NCI-H524 treated with DMSO at 0.1 percent for 48 hours (cell line): ENCODE results near the gene SLFN12.
"Not testable (repeated sequence)": the region's sequence is repeated elsewhere in the genome, so short reads cannot be mapped to it uniquely, and the experiment has no call there.

Experiments used
- DNase-seq: peaks from one replicate; lab custom pipeline; 2025; lab: John Stamatoyannopoulos, UW

SLFN12 gene

GRCh38 chr17:35407531-35407930, 24.8 kb downstream of the SLFN12 start:
- no peak for DNase-seq

DNA sequence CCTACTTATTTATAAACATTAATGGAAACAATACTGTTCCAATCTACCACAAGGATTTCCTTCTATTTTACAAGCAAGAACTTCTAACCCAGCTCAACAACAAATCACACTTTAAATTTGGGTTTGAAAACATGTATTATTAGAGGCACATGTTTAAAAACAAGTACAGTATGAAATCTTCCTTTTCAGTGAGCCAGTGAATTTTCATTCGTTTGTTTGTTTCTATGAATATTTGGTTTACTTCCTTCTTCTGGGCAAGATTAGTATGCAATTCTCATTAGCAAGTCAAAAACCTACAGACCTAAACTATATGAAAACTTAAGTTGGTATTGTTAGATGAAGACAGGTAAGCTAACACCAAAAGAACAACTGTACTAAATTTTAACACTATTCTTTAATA, 25.7 kb downstream of the SLFN12 start:
- DNase-seq: no peak

DNA sequence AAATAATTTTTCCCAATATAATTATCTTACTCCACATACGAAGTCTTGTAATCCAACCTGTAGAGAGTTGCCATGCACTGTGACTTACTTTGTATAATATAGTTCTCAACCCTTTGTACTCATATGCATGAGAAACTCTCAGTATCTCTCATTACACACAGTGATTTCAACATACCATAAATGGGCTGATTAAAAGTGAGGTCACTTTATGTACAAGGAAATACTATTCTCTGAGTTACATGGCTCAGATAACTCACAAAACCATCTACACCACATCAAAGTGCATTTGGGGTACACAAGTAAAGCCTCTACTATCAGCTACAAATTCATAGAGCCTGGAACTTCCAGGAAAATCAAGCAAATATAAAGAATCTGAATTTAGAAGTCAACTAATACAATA, 27.9 kb downstream of the SLFN12 start:
- DNase-seq: no peak

- DNase-seq: not testable (repeated sequence)
Observed at GRCh38 chr17:35393783-35394182, 38.5 kb downstream of the SLFN12 start.

GRCh38 chr17:35390663-35391062, 41.6 kb downstream of the SLFN12 start:
- DNase-seq: no peak

- no peak for DNase-seq
Observed at GRCh38 chr17:35390156-35390555, 42.1 kb downstream of the SLFN12 start.

GRCh38 chr17:35387496-35387895, 44.8 kb downstream of the SLFN12 start:
- DNase-seq: no peak

DNA sequence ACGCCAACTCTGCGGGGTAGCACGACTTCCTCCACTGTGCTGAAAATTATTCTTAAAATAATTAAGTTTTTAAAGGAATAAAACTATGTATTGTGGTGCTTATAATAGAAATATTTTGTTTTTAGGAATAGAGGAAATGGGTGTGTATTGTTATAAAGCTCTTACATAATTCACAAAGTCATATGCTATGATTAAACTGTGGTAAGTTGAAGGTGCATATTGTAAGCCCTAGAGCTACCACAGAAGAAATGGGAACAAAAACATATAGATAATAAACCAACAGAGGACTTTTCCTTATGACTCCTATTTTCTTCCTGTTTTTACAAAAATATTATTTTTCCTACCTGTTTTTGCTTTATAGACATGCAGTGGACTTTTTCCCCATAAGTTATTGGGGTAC, 54.6 kb downstream of the SLFN12 start:
- DNase-seq: no peak

DNA sequence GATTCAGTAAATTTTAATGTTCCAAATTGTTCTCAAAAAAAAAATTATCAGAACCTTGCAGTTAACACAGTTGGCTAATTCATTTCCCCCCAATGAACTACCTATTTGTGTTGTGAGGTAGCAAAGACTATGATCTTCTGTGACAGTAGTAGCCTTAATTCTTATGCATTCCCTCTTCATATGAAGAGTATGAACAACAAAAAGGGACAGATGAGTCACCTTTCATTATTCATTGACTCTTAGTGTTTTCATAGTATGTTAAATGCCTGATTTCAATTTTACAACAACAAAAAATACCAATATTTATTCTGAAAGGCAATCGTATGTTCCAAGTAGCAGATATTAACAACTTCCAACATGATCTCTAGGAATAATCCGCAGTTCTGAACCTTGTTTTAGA, 55.2 kb downstream of the SLFN12 start:
- DNase-seq: no peak

DNA sequence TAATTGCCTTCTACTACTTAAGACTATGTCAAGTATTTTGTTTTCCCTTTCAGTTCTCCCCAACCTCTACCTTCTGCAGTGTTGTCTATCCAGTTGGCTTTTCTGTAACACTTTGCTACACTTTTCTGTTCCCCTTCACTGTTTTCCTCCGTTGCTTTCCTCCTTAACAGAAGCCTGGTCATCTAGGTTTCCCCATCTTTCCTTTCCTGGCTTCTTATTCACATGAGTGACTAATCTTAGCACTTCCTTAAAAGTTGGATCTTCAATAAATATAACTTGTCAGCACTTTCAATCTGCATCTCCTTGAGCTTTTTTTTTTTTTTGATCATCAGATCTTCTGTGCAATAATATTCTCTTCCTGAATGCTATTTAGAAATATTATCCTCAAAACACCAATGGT, 56.1 kb downstream of the SLFN12 start:
- DNase-seq: no peak

DNA sequence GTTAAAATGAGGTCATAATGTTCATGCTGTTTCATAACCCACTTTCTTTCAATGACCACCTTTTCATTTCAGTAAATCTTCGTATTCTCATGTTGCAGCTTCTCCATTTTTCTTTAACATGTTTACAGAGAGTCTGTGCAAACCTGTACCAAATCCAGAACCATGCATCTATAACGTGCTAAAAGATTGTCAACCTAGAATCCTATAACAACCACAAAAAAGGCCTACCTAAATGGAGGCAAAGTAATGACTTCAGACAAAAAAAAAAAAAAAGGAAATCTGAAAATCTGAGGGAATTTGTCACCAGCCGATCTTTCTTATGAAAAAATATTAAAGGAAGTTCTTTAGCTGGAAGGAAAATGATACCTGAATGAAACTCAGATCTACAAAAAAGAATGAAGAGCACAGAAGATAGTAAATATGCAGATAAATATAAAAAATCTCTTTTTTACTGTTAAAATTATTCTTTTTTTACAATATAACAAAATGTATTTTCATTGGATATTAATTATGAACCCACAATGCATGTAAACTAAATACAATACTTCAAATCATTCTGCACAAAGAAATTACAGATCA, 57.4 kb downstream of the SLFN12 start:
- DNase-seq: no peak

GRCh38 chr17:35373984-35374765, 58.1 kb downstream of the SLFN12 start:
- no peak for DNase-seq

- DNase-seq: no peak
Observed at GRCh38 chr17:35373534-35373983, 58.7 kb downstream of the SLFN12 start, which contains the start of gene SLFN11. Gene SLFN11, minus strand, starts transcription at chr17:35373621. Its CDS starts 9,814 bp downstream, at chr17:35363807.

GRCh38 chr17:35372846-35373533, 59.3 kb downstream of the SLFN12 start:
- DNase-seq: no peak

DNA sequence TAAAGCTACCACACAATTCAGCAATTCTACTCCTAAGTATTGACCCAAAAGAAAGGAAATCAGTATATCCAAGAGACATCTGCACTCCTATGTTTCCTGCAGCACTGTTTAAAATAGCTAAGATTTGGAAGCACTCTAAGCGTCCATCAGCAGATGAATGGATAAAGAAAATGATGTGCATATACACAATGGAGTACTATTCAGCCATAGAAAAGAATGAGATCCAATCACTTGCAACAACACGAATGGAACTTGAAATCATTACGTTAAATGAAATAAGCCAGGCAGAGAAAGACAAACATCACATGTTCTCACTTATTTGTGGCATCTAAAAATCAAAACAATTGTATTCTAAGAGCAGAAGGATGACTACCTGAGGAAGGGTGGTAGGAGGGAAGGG, 60.4 kb downstream of the SLFN12 start:
- DNase-seq: no peak

GRCh38 chr17:35368081-35368830, 64.0 kb downstream of the SLFN12 start:
- no peak for DNase-seq

DNA sequence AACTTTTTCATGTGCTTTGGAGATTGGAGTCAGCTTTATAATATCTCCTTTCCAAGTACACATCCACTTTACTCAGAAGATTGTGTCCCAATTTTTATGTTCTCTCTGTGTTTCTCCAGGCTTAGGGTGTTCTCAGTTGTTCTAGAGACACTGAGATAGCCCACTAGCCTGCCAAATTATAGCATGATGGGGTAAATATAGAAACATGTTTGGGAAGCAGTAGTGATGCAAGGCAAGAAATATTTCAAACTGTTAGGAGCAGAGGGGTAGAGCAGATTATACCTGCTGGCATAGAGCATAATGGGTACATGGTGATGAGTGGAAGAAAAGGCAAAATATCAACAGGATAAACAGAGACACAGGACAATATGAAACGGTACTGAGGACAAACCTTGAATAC, 71.3 kb downstream of the SLFN12 start:
- DNase-seq: no peak
